HEK293T (cell line): Measurements from ENCODE around the gene ICAM4.

Experiments
- CTCF ChIA-PET: fragments of 350-600 bp; formaldehyde crosslinking; extraction: SDS; loops from one replicate; lab custom pipeline; 2021; ENCODE audit warnings: antibody characterized with exemption, inconsistent platforms; lab: Yijun Ruan, JAX
- POLR2A ChIA-PET: fragments of 350-600 bp; formaldehyde crosslinking; extraction: SDS; loops from one replicate; lab custom pipeline; 2020; ENCODE audit warnings: antibody characterized with exemption, inconsistent platforms; lab: Yijun Ruan, JAX
- DNase-seq: peaks from one replicate; pipeline ENCODE4 v3.0.0; 2012; ENCODE audit warnings: mixed read lengths; ENCODE audit errors: extremely low spot score
- ARNT ChIP-seq: fragments of 450-650 bp; IDR thresholded peaks from 2 replicates; pipeline ENCODE4 v1.6.1; 2017; ENCODE audit warnings: mild to moderate bottlenecking
- BHLHE40 ChIP-seq: fragments of 450-650 bp; IDR thresholded peaks from 2 replicates; pipeline ENCODE4 v1.6.1; 2016; ENCODE audit warnings: mild to moderate bottlenecking, moderate library complexity, borderline replicate concordance
- ELF4 ChIP-seq: fragments of 450-650 bp; IDR thresholded peaks from 2 replicates; pipeline ENCODE4 v1.6.1; 2017; ENCODE audit warnings: antibody characterized with exemption
- FOXA1 ChIP-seq: fragments of 450-650 bp; IDR thresholded peaks from 2 replicates; pipeline ENCODE4 v1.6.1; 2016; ENCODE audit warnings: mild to moderate bottlenecking
- FOXK2 ChIP-seq: fragments of 450-650 bp; IDR thresholded peaks from 2 replicates; pipeline ENCODE4 v1.6.1; 2016; ENCODE audit warnings: mild to moderate bottlenecking
- FOXM1 ChIP-seq: fragments of 450-650 bp; IDR thresholded peaks from 2 replicates; pipeline ENCODE4 v1.6.1; 2017; ENCODE audit warnings: mild to moderate bottlenecking, borderline replicate concordance
- HDGF ChIP-seq: fragments of 450-650 bp; IDR thresholded peaks from 2 replicates; pipeline ENCODE4 v1.6.1; 2017; ENCODE audit warnings: antibody characterized with exemption, borderline replicate concordance
- L3MBTL2 ChIP-seq: fragments of 450-650 bp; conservative IDR thresholded peaks from 2 replicates; pipeline ENCODE4 v1.6.1; 2016; ENCODE audit warnings: mild to moderate bottlenecking
- LEF1 ChIP-seq: fragments of 450-650 bp; IDR thresholded peaks from 2 replicates; pipeline ENCODE4 v1.6.1; 2017; ENCODE audit warnings: mild to moderate bottlenecking, borderline replicate concordance
- NFRKB ChIP-seq: fragments of 450-650 bp; IDR thresholded peaks from 2 replicates; pipeline ENCODE4 v1.6.1; 2016; ENCODE audit warnings: mild to moderate bottlenecking, moderate library complexity
- SP1 ChIP-seq: fragments of 450-650 bp; IDR thresholded peaks from 2 replicates; pipeline ENCODE4 v1.6.1; 2017
- SUZ12 ChIP-seq: fragments of 450-650 bp; IDR thresholded peaks from 2 replicates; pipeline ENCODE4 v1.6.1; 2016; ENCODE audit warnings: mild to moderate bottlenecking
- TARDBP ChIP-seq: fragments of 450-650 bp; IDR thresholded peaks from 2 replicates; pipeline ENCODE4 v1.6.1; 2016
- ZNF384 ChIP-seq: fragments of 450-650 bp; IDR thresholded peaks from 2 replicates; pipeline ENCODE4 v1.6.1; 2016
- TF ChIP-seq, protein P1 (sequence below): fragments of 450-650 bp; IDR thresholded peaks from 2 replicates; pipeline ENCODE4 v1.6.1; 2016

The ICAM4 gene

DNA sequence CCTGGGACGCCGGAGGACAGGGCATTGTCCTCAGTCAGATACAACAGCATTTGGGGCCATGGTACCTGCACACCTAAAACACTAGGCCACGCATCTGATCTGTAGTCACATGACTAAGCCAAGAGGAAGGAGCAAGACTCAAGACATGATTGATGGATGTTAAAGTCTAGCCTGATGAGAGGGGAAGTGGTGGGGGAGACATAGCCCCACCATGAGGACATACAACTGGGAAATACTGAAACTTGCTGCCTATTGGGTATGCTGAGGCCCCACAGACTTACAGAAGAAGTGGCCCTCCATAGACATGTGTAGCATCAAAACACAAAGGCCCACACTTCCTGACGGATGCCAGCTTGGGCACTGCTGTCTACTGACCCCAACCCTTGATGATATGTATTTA lies 1.4 kb upstream of the ICAM4 start:
- no peak for DNase-seq
- ChIA-PET CTCF (no interaction called here), POLR2A (interaction anchor here (2.3 kb wide), 1 partner anchor 95 kb away, joined by 7 read pairs; the partner anchor contains the start of gene TYK2)
- TF ChIP-seq NFRKB (no peak), TARDBP (no peak)

DNA sequence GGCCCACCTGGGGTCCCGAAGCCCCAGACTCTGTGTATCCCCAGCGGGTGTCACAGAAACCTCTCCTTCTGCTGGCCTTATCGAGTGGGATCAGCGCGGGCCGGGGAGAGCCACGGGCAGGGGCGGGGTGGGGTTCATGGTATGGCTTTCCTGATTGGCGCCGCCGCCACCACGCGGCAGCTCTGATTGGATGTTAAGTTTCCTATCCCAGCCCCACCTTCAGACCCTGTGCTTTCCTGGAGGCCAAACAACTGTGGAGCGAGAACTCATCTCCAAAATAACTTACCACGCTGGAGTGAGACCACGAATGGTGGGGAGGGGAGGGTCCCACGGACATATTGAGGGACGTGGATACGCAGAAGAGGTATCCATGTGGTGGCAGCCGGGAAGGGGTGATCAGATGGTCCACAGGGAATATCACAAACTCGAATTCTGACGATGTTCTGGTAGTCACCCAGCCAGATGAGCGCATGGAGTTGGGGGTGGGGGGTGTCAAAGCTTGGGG lies 2.0 kb downstream of the ICAM4 start:
- no peak for DNase-seq
- ChIA-PET POLR2A (interaction anchor here (1.0 to 4.3 kb wide), 11 partner anchors 9 to 94 kb away, joined by 3 to 41 read pairs (median 7); partner anchors contain the start of genes DNMT1, FDX2, ICAM1 and RAVER1), CTCF (interaction anchor here (0.6 to 1.8 kb wide), 6 partner anchors 18 to 283 kb away, joined by 3 to 6 read pairs (median 4); no protein-coding TSS in a partner anchor)
- TF ChIP-seq HDGF, result no peak
- 0 out of 2 replicates have a peak, but pooled peaks have one; percentile 37 for TF ChIP-seq TARDBP

DNA sequence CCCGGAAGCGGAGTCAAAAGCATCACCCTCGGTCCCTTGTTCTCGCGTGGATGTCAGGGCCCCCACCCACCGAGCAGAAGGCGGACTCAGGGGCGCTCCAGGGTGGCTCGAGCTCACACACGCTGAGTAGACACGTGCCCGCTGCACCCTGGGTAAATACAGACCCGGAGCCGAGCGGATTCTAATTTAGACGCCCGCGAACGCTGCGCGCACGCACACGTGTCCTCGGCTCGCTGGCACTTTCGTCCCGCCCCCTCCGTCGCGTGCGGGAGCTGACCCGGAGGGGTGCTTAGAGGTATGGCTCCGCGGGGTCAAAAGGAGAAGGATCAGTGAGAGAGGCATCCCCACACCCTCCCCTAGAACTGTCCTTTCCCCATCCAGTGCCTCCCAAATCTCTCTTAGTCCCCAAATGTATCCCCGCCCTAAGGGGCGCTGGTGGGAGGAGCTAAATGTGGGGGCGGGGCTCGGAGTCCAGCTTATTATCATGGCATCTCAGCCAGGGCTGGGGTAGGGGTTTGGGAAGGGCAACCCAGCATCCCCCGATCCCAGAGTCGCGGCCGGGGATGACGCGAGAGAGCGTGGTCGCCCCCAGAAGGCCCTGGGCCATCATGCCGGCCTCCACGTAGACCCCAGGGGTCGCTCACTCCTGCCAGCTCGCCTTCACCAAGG lies 2.5 kb downstream of the ICAM4 start:
- DNase-seq, result peak; percentile 70
- TF ChIP-seq ZNF384 (no peak), L3MBTL2 (peak; percentile 94)
- ChIA-PET POLR2A (interaction anchor here (0.6 to 4.3 kb wide), 14 partner anchors 9 to 313 kb away, joined by 3 to 41 read pairs (median 5); partner anchors contain the start of genes DNMT1, FDX2, ICAM1 and RAVER1), CTCF (interaction anchor here (0.6 to 1.8 kb wide), 12 partner anchors 10 to 283 kb away, joined by 3 to 9 read pairs (median 4); no protein-coding TSS in a partner anchor)

DNA sequence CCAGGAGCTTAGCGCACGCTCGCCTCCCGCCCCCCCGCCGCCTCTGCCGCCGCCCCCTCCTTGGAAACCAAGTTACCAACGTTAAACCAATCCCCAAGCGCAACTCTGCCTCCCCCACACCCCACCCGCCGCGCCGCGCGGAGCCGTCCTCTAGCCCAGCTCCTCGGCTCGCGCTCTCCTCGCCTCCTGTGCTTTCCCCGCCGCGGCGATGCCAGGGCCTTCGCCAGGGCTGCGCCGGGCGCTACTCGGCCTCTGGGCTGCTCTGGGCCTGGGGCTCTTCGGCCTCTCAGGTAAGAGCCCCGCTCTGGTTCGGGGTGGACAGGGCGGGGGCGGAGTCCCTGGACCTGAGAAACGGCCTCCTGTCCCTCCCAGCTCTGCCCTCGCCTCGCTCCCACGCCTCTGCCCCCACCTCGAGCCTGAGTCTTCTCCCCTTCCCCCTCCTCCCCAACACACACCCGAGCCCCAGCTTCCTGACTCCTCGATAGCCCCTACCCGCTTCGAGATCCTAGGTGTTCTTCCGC lies 3.1 kb downstream of the ICAM4 start, which contains the start of gene ICAM5:
ICAM5 (plus strand) TSS at position 117 of the 521 bp plus-strand sequence; CDS start at position 209, 92 bp downstream.
- no peak for TF ChIP-seq ELF4
- TF ChIP-seq SUZ12, result no peak
- TF ChIP-seq HDGF, result no peak
- no peak for TF ChIP-seq FOXK2
- TF ChIP-seq FOXA1, result no peak
- no peak for TF ChIP-seq LEF1
- TF ChIP-seq ZNF384, result no peak
- no peak for TF ChIP-seq FOXM1
- TF ChIP-seq SP1, result no peak
- TF ChIP-seq, protein P1, sequence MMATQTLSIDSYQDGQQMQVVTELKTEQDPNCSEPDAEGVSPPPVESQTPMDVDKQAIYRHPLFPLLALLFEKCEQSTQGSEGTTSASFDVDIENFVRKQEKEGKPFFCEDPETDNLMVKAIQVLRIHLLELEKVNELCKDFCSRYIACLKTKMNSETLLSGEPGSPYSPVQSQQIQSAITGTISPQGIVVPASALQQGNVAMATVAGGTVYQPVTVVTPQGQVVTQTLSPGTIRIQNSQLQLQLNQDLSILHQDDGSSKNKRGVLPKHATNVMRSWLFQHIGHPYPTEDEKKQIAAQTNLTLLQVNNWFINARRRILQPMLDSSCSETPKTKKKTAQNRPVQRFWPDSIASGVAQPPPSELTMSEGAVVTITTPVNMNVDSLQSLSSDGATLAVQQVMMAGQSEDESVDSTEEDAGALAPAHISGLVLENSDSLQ, result no peak
- no peak for TF ChIP-seq NFRKB
- no peak for TF ChIP-seq BHLHE40
- TF ChIP-seq L3MBTL2, result no peak
- peak; percentile 44 for DNase-seq
- ChIA-PET CTCF (interaction anchor here (0.7 to 1.8 kb wide), 9 partner anchors 10 to 128 kb away, joined by 3 to 9 read pairs (median 4); no protein-coding TSS in a partner anchor), POLR2A (interaction anchor here (0.6 to 4.3 kb wide), 14 partner anchors 9 to 312 kb away, joined by 3 to 41 read pairs (median 5); partner anchors contain the start of genes DNMT1, FDX2, ICAM1 and RAVER1)

DNA sequence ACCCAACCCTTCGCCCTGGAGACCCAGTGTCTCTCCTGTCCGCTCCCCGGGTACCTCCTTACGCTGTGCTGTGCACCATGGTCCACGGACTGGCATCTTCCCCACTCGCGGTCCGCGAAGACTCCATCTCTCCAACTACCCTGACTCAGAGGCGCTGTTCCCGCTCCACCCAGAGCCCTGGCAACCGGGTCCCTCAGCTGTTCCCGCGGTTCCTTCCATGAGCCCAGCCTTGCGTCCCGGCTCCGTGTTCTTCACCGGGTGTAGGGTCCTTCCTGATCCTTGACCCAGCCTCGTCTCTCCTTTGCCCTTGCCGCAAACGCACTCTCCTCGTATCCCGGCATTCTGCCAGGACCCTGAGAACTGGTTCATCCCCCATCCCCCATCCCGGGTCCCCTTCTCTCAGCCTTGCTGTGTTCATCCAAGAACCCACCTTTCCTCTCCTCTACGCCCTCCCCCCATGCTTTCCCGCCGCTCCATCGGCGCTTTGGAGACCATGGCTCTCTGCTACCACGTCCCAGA lies 3.7 kb downstream of the ICAM4 start:
- ChIA-PET CTCF (interaction anchor here (1.0 to 1.3 kb wide), 4 partner anchors 98 to 128 kb away, joined by 3 to 9 read pairs (median 4); no protein-coding TSS in a partner anchor), POLR2A (interaction anchor here (1.4 to 4.3 kb wide), 3 partner anchors 25 to 43 kb away, joined by 7 to 41 read pairs (median 10); partner anchors contain the start of genes FDX2 and RAVER1)
- TF ChIP-seq L3MBTL2 (peak; percentile 61), BHLHE40 (no peak)
- no peak for DNase-seq

DNA sequence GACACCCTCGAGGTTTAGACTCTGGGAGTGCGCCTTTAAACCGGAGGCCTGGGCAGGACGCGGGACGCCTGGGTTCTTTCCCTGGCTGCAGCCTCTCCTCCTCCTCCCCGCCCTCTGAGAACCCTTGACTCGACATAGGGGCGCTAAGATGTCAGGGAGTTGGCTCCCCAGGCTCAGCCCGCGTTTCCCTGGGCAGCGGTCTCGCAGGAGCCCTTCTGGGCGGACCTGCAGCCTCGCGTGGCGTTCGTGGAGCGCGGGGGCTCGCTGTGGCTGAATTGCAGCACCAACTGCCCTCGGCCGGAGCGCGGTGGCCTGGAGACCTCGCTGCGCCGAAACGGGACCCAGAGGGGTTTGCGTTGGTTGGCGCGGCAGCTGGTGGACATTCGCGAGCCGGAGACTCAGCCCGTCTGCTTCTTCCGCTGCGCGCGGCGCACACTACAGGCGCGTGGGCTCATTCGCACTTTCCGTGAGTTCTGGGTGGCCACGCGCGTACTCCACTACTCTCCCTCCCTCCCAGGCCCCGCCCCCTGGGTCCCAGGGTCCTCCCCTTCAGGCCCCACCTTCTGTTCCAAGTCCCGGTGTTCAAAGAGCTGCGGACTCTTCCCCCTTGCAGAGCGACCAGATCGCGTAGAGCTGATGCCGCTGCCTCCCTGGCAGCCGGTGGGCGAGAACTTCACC lies 4.3 kb downstream of the ICAM4 start:
- no peak for TF ChIP-seq FOXK2
- TF ChIP-seq ELF4, result no peak
- no peak for TF ChIP-seq ARNT
- peak; percentile 64 for DNase-seq
- ChIA-PET POLR2A (interaction anchor here (0.7 to 4.3 kb wide), 7 partner anchors 14 to 345 kb away, joined by 3 to 41 read pairs (median 4); partner anchors contain the start of genes DNMT1, FDX2 and RAVER1), CTCF (interaction anchor here (0.6 to 1.0 kb wide), 2 partner anchors 22 to 120 kb away, joined by 3 to 5 read pairs; no protein-coding TSS in a partner anchor)

DNA sequence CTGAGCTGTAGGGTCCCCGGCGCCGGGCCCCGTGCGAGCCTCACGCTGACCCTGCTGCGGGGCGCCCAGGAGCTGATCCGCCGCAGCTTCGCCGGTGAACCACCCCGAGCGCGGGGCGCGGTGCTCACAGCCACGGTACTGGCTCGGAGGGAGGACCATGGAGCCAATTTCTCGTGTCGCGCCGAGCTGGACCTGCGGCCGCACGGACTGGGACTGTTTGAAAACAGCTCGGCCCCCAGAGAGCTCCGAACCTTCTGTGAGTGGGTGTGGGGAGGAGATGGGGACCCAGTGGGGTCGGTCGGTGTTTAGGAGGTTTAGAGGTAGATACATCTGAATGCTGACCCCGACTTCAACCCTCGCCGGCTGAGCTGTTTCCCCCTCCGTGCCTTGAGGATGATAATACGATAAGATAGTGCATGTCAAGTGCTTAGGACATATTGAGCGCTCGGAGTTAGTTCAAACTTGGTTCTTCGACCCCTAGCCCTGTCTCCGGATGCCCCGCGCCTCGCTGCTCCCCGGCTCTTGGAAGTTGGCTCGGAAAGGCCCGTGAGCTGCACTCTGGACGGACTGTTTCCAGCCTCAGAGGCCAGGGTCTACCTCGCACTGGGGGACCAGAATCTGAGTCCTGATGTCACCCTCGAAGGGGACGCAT lies 4.9 kb downstream of the ICAM4 start:
- CTCF ChIA-PET, result interaction anchor here (0.6 to 1.2 kb wide), 4 partner anchors 12 to 121 kb away, joined by 3 to 5 read pairs (median 3); no protein-coding TSS in a partner anchor
- TF ChIP-seq L3MBTL2, result no peak; the same call in none of the 2 replicates
- POLR2A ChIA-PET, result interaction anchor here (0.7 to 1.7 kb wide), 7 partner anchors 14 to 346 kb away, joined by 3 to 10 read pairs (median 4); partner anchors contain the start of genes DNMT1, FDX2, RAVER1 and TYK2
- no peak for DNase-seq
